ENCODE measurements around the gene INKA2. TPM values are rescaled to one million over a fixed set of nuclear protein-coding genes. Genes with fewer than 3 reads are reported as not detected.

INKA2 gene
- total and polyA plus RNA-seq, 2 of the 4 experiments (the other 2 are of a cell fraction): 2.2 to 2.6 TPM

DNA sequence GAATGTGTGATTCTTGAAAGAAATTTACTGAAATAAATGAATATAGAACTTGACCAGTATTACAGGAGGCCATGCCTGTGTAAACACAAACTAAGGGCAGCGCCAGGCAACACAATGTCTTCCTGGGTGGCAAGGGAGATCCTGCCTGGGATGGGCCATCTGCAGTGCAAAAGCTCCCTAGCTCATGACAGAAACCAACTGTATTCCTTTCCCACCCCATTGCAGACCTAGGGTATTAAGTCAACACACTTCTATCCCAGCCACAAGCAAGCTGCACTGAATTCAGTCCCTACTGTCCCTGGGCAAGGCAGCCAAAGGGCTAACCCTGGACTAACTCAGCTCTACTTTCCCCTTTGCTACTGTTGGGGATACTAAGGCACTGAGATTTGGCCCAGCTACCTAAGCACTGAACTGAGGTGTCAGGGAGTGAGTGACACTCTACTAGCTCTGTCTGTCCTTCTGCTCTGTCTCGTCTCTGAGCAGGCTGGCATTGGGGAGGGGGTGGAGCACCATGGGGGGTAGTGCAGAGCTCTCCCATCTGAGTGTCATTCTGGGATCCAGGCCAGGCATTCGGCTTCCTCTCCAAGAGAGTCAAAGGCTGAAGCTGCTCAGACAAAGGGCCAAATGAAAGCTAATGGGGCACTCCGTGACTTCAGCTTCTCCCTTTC, 2.5 kb downstream of the INKA2 start:
- Histone ChIP-seq H4K91ac (ENCODE audit: insufficient read depth, low read depth, low read length) (peak overlapping the region; percentile 35), H4K5ac (ENCODE audit: low read depth, low read length) (peak overlapping the region; percentile 58), H2AK5ac (ENCODE audit: low read depth, low read length) (peak overlapping the region; percentile 62; the same call in 1 of the 2 replicates), H3K18ac (ENCODE audit: low read depth, low read length) (peak overlapping the region; percentile 40; the same call in 1 of the 2 replicates), H3K4me3 (ENCODE audit: insufficient read depth, low read depth, low read length) (no peak overlapping the region), H3K27me3 (ENCODE audit: control insufficient read depth, insufficient read depth, low read length) (no peaks in the 10 kb centered on the region), H3K4ac (ENCODE audit: low read depth, low read length) (peak overlapping the region; percentile 90), H2BK120ac (ENCODE audit: low read depth, low read length) (0 out of 2 replicates have a peak overlapping the region, but pooled peaks have one; percentile 26), H2BK15ac (ENCODE audit: low read depth, low read length) (peak overlapping the region; percentile 9; the same call in 1 of the 3 replicates), H2BK5ac (ENCODE audit: low read depth, low read length, poor library complexity, severe bottlenecking) (peak overlapping the region; percentile 30), H3K9me3 (ENCODE audit: control insufficient read depth, insufficient read depth, low read length) (no peaks in the 10 kb centered on the region), H3K56ac (ENCODE audit: extremely low read depth, insufficient read depth, low read length) (no peak overlapping the region), H3K4me2 (ENCODE audit: low read depth, low read length) (peak overlapping the region; percentile 60), H3K14ac (replicated peaks; ENCODE audit: low read depth, low read length) (peak overlapping the region; percentile 64; the same call in 1 of the 2 replicates), H3K36me3 (ENCODE audit: control insufficient read depth, insufficient read depth, low read length) (no peaks in the 10 kb centered on the region), H2AFZ (replicated peaks; ENCODE audit: low read length, poor library complexity) (no peak overlapping the region), H4K8ac (ENCODE audit: low read depth in 2 of 2, low read length in 2 of 2) (peak overlapping the region in 1 of 2 experiments; percentile 73; a peak in 2 of 4 replicates), H3K79me1 (ENCODE audit: low read depth in 1 of 2, low read length in 2 of 2) (peaks cover 18 to 69% of the 10 kb centered on the region in 2 experiments; a peak in 2 of 4 replicates), H3K27ac (ENCODE audit: insufficient read depth, low read length) (peak overlapping the region; percentile 38), H3K9ac (ENCODE audit: low read depth, low read length) (peak overlapping the region; percentile 47; the same call in 1 of the 2 replicates), H3K4me1 (ENCODE audit: control insufficient read depth, insufficient read depth, low read length) (peaks cover 35% of the 10 kb centered on the region), H2BK20ac (ENCODE audit: low read depth, low read length) (peak overlapping the region; percentile 53; the same call in 1 of the 2 replicates), H4K20me1 (ENCODE audit: insufficient read depth, low read length) (peaks cover 3% of the 10 kb centered on the region; the same call in 1 of the 2 replicates), H2AK9ac (replicated peaks; ENCODE audit: low read depth, low read length, poor library complexity) (no peak overlapping the region), H3K9me1 (ENCODE audit: insufficient read depth, low read length) (peaks cover 38% of the 10 kb centered on the region), H3K23ac (ENCODE audit: low read depth, low read length) (peak overlapping the region; percentile 31)
- no TSS peak for BruUV-seq (replicated peaks)
- DNase-seq (peak; percentile 45), ATAC-seq (ENCODE audit: low read depth) (no peak)
- TF ChIP-seq, protein P1, sequence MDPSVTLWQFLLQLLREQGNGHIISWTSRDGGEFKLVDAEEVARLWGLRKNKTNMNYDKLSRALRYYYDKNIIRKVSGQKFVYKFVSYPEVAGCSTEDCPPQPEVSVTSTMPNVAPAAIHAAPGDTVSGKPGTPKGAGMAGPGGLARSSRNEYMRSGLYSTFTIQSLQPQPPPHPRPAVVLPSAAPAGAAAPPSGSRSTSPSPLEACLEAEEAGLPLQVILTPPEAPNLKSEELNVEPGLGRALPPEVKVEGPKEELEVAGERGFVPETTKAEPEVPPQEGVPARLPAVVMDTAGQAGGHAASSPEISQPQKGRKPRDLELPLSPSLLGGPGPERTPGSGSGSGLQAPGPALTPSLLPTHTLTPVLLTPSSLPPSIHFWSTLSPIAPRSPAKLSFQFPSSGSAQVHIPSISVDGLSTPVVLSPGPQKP (IDR thresholded peaks at IDR 0.05; ENCODE audit: borderline replicate concordance, low read depth, low read length): no peak
- TF ChIP-seq MAZ (IDR thresholded peaks at IDR 0.05; ENCODE audit: borderline replicate concordance, low read depth, low read length) (0 out of 2 replicates have a peak, but pooled peaks have one; percentile 41), POLR2A (IDR thresholded peaks at IDR 0.05; ENCODE audit: low read depth, low read length) (no peak), NFE2L2 (IDR thresholded peaks at IDR 0.05; ENCODE audit: low read depth, low read length) (no peak)
- dilution Hi-C loops (cut with HindIII; ENCODE audit: low sequenced_read_pairs, unreplicated experiment) (no loop called here), intact Hi-C loops (cut with micrococcal nuclease) (no loop called here), in situ Hi-C loops (cut with MboI; ENCODE audit: low sequenced_read_pairs) (no loop called here)
- ChIA-PET POLR2A (ENCODE audit: unreplicated experiment) (interaction anchor here (0.6 to 1.4 kb wide), 2 partner anchors 19 to 127 kb away, joined by 4 read pairs; partner anchors contain the start of gene DDX20), CTCF (interaction anchor here (0.5 to 1.5 kb wide), 5 partner anchors 11 to 60 kb away, joined by 3 to 6 read pairs (median 4); no protein-coding TSS in a partner anchor)
- 54% methylated on average over 2 of the region's 4 CpGs; no CpG with 5 or more reads in 1 of the 2 experiments for WGBS, 2 experiments (ENCODE audit: extremely low coverage in 2 of 2, insufficient read length in 1 of 2)
